ENCODE data around the gene FSTL1. TPM values are rescaled to one million over a fixed set of nuclear protein-coding genes. Genes with fewer than 3 reads are reported as not detected.

FSTL1 gene
- total RNA-seq, 1 experiment from 2014 or later = 20.7 TPM

MicroRNA genes within 50 kb of the gene (microRNA counts, 767-probe panel; counts per million panel counts)
- microRNA hsa-miR-198 = not detected

Other genes with a start within 250 kb of the FSTL1 start
- 0.15 TPM for gene GPR156, start 165.8 kb downstream of the FSTL1 start, total RNA-seq (2021; ENCODE audit: unreplicated experiment)
- gene LRRC58, start 101.6 kb downstream of the FSTL1 start, total RNA-seq (2021; ENCODE audit: unreplicated experiment) = 34.8 TPM
- 161 TPM for gene NDUFB4, start 145.3 kb upstream of the FSTL1 start, total RNA-seq (2021; ENCODE audit: unreplicated experiment)
- 0.59 TPM for gene HGD, start 231.2 kb upstream of the FSTL1 start, total RNA-seq (2021; ENCODE audit: unreplicated experiment)

Data from HCT116 (cell line).